Smooth muscle cell (in vitro differentiated cells): ENCODE measurements around the gene ZAP70. TPM values are rescaled to one million over a fixed set of nuclear protein-coding genes. Genes with fewer than 3 reads are reported as not detected.

ENCODE experiments used
- DNase-seq: peaks from one replicate; lab custom pipeline; 2025; ENCODE audit not compliant: unreplicated experiment; lab: John Stamatoyannopoulos, UW
- H2AFZ ChIP-seq: fragments of 200-600 bp; sonication (generic); 2 replicates; pipeline ENCODE4 v1.6.0; 2016; ENCODE audit warnings: antibody characterized with exemption, low read depth, mild to moderate bottlenecking
- H3F3A ChIP-seq: fragments of 200-600 bp; sonication (generic); 2 replicates; pipeline ENCODE4 v1.6.0; 2017; ENCODE audit warnings: antibody characterized with exemption, low read depth
- H3K27ac ChIP-seq: fragments of 200-600 bp; sonication (generic); 2 replicates; pipeline ENCODE4 v1.5.1; 2016; ENCODE audit warnings: low read depth, mild to moderate bottlenecking
- H3K27me3 ChIP-seq: fragments of 200-600 bp; sonication (generic); 2 replicates; pipeline ENCODE4 v1.6.1; 2016; ENCODE audit warnings: low read depth, mild to moderate bottlenecking
- H3K36me3 ChIP-seq: fragments of 200-600 bp; sonication (generic); 2 replicates; pipeline ENCODE4 v1.5.1; 2016; ENCODE audit warnings: low read depth
- H3K4me1 ChIP-seq: fragments of 200-600 bp; sonication (generic); 2 replicates; pipeline ENCODE4 v1.5.1; 2016; ENCODE audit warnings: low read depth
- H3K4me2 ChIP-seq: fragments of 200-600 bp; sonication (generic); 2 replicates; pipeline ENCODE4 v1.6.0; 2016; ENCODE audit warnings: mild to moderate bottlenecking
- H3K4me3 ChIP-seq: fragments of 200-600 bp; sonication (generic); 2 replicates; pipeline ENCODE4 v1.5.1; 2016; ENCODE audit warnings: mild to moderate bottlenecking
- H3K79me2 ChIP-seq: fragments of 200-600 bp; sonication (generic); 2 replicates; pipeline ENCODE4 v1.6.0; 2016; ENCODE audit warnings: low read depth, mild to moderate bottlenecking
- H3K9ac ChIP-seq: fragments of 200-600 bp; sonication (generic); 2 replicates; pipeline ENCODE4 v1.6.0; 2016; ENCODE audit warnings: low read depth
- H3K9me3 ChIP-seq: fragments of 200-600 bp; sonication (generic); replicated peaks from 2 replicates; pipeline ENCODE4 v1.5.1; 2016; ENCODE audit warnings: low read depth
- H4K20me1 ChIP-seq: fragments of 200-600 bp; sonication (generic); 2 replicates; pipeline ENCODE4 v1.6.0; 2016; ENCODE audit warnings: low read depth
- WGBS: methylation state at CpG from one replicate; pipeline ENCODE4 v1.1.7; 2016; ENCODE audit warnings: low lambda C conversion rate; 5-methylcytosine and 5-hydroxymethylcytosine counted together
- polyA plus RNA-seq: library from polyadenylated mRNA; unstranded; fragments of >200 nt; fragmentation: Nextera tagmentation; extraction: Ambion mirVana; gene quantifications from 2 replicates; pipeline ENCODE4 v1.2.1, GENCODE V29; 2016
- total RNA-seq: library from RNA; depleted of rRNA; stranded (reverse); fragments of >200 nt; gene quantifications from 2 replicates; pipeline ENCODE4 v1.2.3, GENCODE V29; 2014
- TF ChIP-seq, protein P1 (sequence below): fragments of 200-600 bp; sonication (generic); IDR thresholded peaks from 2 replicates; pipeline ENCODE4 v1.5.1; 2017; ENCODE audit warnings: borderline replicate concordance, mild to moderate bottlenecking, antibody characterized with exemption; ENCODE audit not compliant: insufficient read depth, poor library complexity, severe bottlenecking

ZAP70 gene
- total and polyA plus RNA-seq, 2 experiments from 2014 or later, result 0.24 to 0.40 TPM

DNA sequence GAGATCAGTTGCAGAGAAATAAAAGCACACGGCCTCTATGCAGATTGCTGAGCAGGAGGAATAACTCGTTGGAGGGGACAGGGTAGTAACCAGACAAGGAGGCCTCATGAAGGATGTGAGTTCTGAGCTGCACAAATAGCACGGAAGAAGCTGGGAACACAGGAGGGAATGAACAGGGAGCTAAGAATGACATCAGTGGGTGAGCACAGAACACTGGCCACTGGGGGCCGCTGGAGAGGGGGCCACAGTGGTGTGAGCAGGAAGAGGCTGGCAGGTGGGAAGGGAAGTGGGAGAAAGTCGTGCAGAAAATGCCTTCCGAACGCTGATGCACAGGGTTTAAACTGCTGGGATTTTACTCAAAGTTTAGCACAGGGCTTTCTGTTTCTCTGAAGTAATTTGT lies 61.0 kb downstream of the ZAP70 start:
- Histone ChIP-seq H3K9me3 (no peaks in the 10 kb centered on the region), H3K79me2 (no peaks in the 10 kb centered on the region), H3K27ac (no peak overlapping the region), H3K4me2 (no peak overlapping the region), H3K9ac (no peak overlapping the region), H3K27me3 (no peaks in the 10 kb centered on the region), H2AFZ (no peak overlapping the region), H4K20me1 (peaks cover 16% of the 10 kb centered on the region), H3F3A (no peaks in the 10 kb centered on the region), H3K4me1 (no peaks in the 10 kb centered on the region), H3K36me3 (peaks cover 5% of the 10 kb centered on the region), H3K4me3 (no peak overlapping the region)
- TF ChIP-seq, protein P1, sequence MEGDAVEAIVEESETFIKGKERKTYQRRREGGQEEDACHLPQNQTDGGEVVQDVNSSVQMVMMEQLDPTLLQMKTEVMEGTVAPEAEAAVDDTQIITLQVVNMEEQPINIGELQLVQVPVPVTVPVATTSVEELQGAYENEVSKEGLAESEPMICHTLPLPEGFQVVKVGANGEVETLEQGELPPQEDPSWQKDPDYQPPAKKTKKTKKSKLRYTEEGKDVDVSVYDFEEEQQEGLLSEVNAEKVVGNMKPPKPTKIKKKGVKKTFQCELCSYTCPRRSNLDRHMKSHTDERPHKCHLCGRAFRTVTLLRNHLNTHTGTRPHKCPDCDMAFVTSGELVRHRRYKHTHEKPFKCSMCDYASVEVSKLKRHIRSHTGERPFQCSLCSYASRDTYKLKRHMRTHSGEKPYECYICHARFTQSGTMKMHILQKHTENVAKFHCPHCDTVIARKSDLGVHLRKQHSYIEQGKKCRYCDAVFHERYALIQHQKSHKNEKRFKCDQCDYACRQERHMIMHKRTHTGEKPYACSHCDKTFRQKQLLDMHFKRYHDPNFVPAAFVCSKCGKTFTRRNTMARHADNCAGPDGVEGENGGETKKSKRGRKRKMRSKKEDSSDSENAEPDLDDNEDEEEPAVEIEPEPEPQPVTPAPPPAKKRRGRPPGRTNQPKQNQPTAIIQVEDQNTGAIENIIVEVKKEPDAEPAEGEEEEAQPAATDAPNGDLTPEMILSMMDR, result peak; percentile 29
- DNase-seq, result no peak
- 72% methylated on average over 7 of the region's 7 CpGs for WGBS

DNA sequence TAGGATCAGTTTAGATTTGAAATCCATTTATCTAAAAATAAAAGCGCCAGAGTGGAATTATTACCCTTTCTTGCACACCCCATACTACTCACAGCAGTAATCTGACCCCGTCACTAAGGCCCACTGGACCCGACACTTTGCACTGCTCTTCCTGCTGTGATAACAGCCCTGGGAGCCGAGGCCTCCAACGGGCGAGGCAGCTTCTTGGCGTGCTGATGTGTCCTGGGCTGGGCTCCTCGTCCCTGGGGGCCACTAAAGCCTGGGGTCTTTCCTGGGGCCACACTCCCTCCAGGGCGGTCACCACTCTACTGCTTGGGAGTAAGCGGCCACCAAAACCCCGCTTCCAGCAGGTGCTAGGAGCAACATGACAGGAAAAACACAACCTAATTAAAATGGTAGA lies 61.7 kb downstream of the ZAP70 start:
- H3F3A ChIP-seq, result no peaks in the 10 kb centered on the region

DNA sequence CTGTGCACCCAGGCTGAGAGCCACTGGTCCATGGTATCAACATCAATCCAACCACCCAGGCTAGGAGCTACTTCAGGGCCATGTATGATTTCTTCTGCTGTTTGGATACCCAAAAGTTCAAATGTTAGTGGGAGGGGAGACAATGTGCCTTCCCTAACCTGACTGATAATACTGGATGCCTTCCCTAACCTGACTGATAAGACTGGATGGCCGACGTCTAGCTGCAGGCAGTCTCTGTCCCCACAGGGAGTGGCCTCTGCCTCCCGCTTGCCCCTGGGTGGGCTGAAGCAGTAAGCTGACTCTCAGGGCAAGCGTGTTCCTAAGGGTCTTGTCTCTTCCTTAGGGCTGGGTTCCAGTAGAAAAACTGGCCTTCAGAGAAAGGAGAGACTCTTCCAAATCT lies 65.8 kb downstream of the ZAP70 start:
- TF ChIP-seq, protein P1, result no peak
- Histone ChIP-seq H3K36me3 (no peaks in the 10 kb centered on the region), H3F3A (no peaks in the 10 kb centered on the region), H3K9ac (no peak overlapping the region), H4K20me1 (peaks cover 61% of the 10 kb centered on the region), H3K4me1 (no peaks in the 10 kb centered on the region), H3K4me3 (no peak overlapping the region), H3K9me3 (no peaks in the 10 kb centered on the region), H3K4me2 (no peak overlapping the region), H3K27ac (no peak overlapping the region), H3K79me2 (peaks cover 10% of the 10 kb centered on the region), H2AFZ (no peak overlapping the region), H3K27me3 (no peaks in the 10 kb centered on the region)
- DNase-seq, result no peak
- WGBS, result 83% methylated on average over 4 of the region's 4 CpGs

More for the DNA sequence above, 61.7 kb downstream of the ZAP70 start:
- Histone ChIP-seq H3K36me3 (peaks cover 5% of the 10 kb centered on the region), H3K4me3 (no peak overlapping the region), H3K27ac (no peak overlapping the region), H3K9ac (no peak overlapping the region), H3K9me3 (no peaks in the 10 kb centered on the region), H2AFZ (no peak overlapping the region), H3K79me2 (no peaks in the 10 kb centered on the region), H3K27me3 (no peaks in the 10 kb centered on the region), H3K4me2 (no peak overlapping the region), H4K20me1 (peaks cover 21% of the 10 kb centered on the region), H3K4me1 (no peaks in the 10 kb centered on the region)
- TF ChIP-seq, protein P1, result no peak
- whole genome bisulfite sequencing, result 94% methylated on average over 11 of the region's 11 CpGs
- DNase-seq, result no peak

DNA sequence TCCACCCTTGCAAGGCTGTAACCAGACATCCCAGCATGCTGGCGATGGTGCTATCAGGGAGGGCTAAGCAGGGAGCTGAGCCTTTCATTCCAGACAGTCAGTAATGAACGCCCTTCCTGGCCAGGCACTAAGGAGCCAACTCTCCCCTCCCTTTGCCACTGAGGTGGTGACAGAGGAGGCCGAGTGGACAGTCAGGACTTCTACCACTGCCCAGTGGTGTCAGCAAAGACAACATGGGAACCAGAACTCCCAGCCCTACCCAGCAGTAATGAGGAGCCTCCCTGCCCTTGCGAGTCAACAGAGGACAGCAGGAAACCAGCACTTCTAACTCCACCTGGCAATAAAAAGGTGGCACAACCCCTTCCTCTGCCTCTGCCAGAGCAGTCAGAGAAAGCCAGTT lies 68.6 kb downstream of the ZAP70 start:
- no peak overlapping the region for H3K4me3 ChIP-seq
- no peak for DNase-seq
- H3K27ac ChIP-seq, result no peak overlapping the region
- H3K4me2 ChIP-seq, result no peak overlapping the region
- H4K20me1 ChIP-seq, result peaks cover 65% of the 10 kb centered on the region
- H3K4me1 ChIP-seq, result no peaks in the 10 kb centered on the region
- H3K9me3 ChIP-seq, result no peaks in the 10 kb centered on the region
- TF ChIP-seq, protein P1, result no peak
- no peaks in the 10 kb centered on the region for H3K27me3 ChIP-seq
- no peaks in the 10 kb centered on the region for H3K36me3 ChIP-seq
- H2AFZ ChIP-seq, result no peak overlapping the region
- 89% methylated on average over 4 of the region's 4 CpGs for WGBS
- H3F3A ChIP-seq, result no peaks in the 10 kb centered on the region
- peaks cover 10% of the 10 kb centered on the region for H3K79me2 ChIP-seq
- no peak overlapping the region for H3K9ac ChIP-seq
